T-helper 1 cell treated with Interleukin-12 subunit alpha and Interleukin-12 subunit beta and Interleukin-4 antibody, amounts not matched to agents 30 μg/mL and 1 μg/mL, for 36 hours (primary cell): ENCODE data around the gene IL4R.
"Not testable (repeated sequence)": the region's sequence is repeated elsewhere in the genome, so short reads cannot be mapped to it uniquely, and the experiment has no call there.

Experiments used
- H3K27ac Mint-ChIP-seq: one replicate; pipeline ENCODE4 v1.8.0; 2021; ENCODE audit warnings: mild to moderate bottlenecking, mixed read lengths
- H3K27me3 Mint-ChIP-seq: one replicate; pipeline ENCODE4 v1.8.0; 2021; ENCODE audit warnings: low read depth, mixed read lengths
- H3K36me3 Mint-ChIP-seq: one replicate; pipeline ENCODE4 v1.8.0; 2021; ENCODE audit warnings: low read depth, mixed read lengths
- H3K4me1 Mint-ChIP-seq: one replicate; pipeline ENCODE4 v1.8.0; 2021; ENCODE audit warnings: low read depth, mixed read lengths
- H3K4me3 Mint-ChIP-seq: one replicate; pipeline ENCODE4 v1.8.0; 2021; ENCODE audit warnings: mild to moderate bottlenecking, moderate library complexity, mixed read lengths
- H3K9me3 Mint-ChIP-seq: one replicate; pipeline ENCODE4 v1.8.0; 2021; ENCODE audit warnings: mixed read lengths

IL4R gene

GRCh38 chr16:27325736-27326135 lies 12.0 kb downstream of the IL4R start:
- peak overlapping the region; percentile 65 for H3K4me3 Mint-ChIP-seq
- peaks cover 64% of the 10 kb centered on the region for H3K36me3 Mint-ChIP-seq
- H3K9me3 Mint-ChIP-seq = peaks cover 5% of the 10 kb centered on the region
- no peaks in the 10 kb centered on the region for H3K27me3 Mint-ChIP-seq
- H3K4me1 Mint-ChIP-seq = peaks cover 72% of the 10 kb centered on the region
- peak overlapping the region; percentile 89 for H3K27ac Mint-ChIP-seq

GRCh38 chr16:27326251-27326650 lies 12.5 kb downstream of the IL4R start:
- peaks cover 66% of the 10 kb centered on the region for H3K36me3 Mint-ChIP-seq

GRCh38 chr16:27326738-27327585 lies 13.2 kb downstream of the IL4R start:
- H3K9me3 Mint-ChIP-seq = peaks cover 5% of the 10 kb centered on the region
- H3K27ac Mint-ChIP-seq = peak overlapping the region; percentile 89
- no peaks in the 10 kb centered on the region for H3K27me3 Mint-ChIP-seq
- H3K4me3 Mint-ChIP-seq = peak overlapping the region; percentile 65
- H3K36me3 Mint-ChIP-seq = peaks cover 66% of the 10 kb centered on the region
- H3K4me1 Mint-ChIP-seq = peaks cover 70% of the 10 kb centered on the region

More at GRCh38 chr16:27326251-27326650, 12.5 kb downstream of the IL4R start:
- Mint-ChIP-seq H3K4me1 (peaks cover 74% of the 10 kb centered on the region), H3K4me3 (peak overlapping the region; percentile 65), H3K27ac (peak overlapping the region; percentile 89), H3K9me3 (peaks cover 5% of the 10 kb centered on the region), H3K27me3 (no peaks in the 10 kb centered on the region)

- Mint-ChIP-seq H3K27me3 (no peaks in the 10 kb centered on the region), H3K4me1 (peaks cover 69% of the 10 kb centered on the region), H3K4me3 (peak overlapping the region; percentile 65), H3K36me3 (peaks cover 68% of the 10 kb centered on the region), H3K9me3 (peaks cover 5% of the 10 kb centered on the region), H3K27ac (peak overlapping the region; percentile 89)
These were observed 13.8 kb downstream of the IL4R start for GRCh38 chr16:27327586-27327915.

- Mint-ChIP-seq H3K27me3 (no peaks in the 10 kb centered on the region), H3K27ac (peak overlapping the region; percentile 79), H3K9me3 (peaks cover 5% of the 10 kb centered on the region), H3K4me1 (peaks cover 64% of the 10 kb centered on the region), H3K4me3 (peak overlapping the region; percentile 56), H3K36me3 (peaks cover 72% of the 10 kb centered on the region)
These were observed 15.2 kb downstream of the IL4R start for GRCh38 chr16:27328937-27329336.

GRCh38 chr16:27329376-27330079 lies 15.8 kb downstream of the IL4R start:
- H3K36me3 Mint-ChIP-seq = peaks cover 74% of the 10 kb centered on the region

GRCh38 chr16:27330542-27330941 lies 16.8 kb downstream of the IL4R start:
- Mint-ChIP-seq H3K4me1 (peaks cover 65% of the 10 kb centered on the region), H3K36me3 (peaks cover 76% of the 10 kb centered on the region), H3K4me3 (no peak overlapping the region), H3K27ac (no peak overlapping the region), H3K27me3 (no peaks in the 10 kb centered on the region), H3K9me3 (peaks cover 5% of the 10 kb centered on the region)

More at GRCh38 chr16:27329376-27330079, 15.8 kb downstream of the IL4R start:
- not testable (repeated sequence) for H3K27me3 Mint-ChIP-seq, H3K4me3 Mint-ChIP-seq, H3K9me3 Mint-ChIP-seq
- Mint-ChIP-seq H3K27ac (peak overlapping the region; percentile 79), H3K4me1 (peaks cover 64% of the 10 kb centered on the region)

GRCh38 chr16:27332105-27332504 lies 18.3 kb downstream of the IL4R start:
- no peak overlapping the region for H3K4me3 Mint-ChIP-seq
- no peaks in the 10 kb centered on the region for H3K27me3 Mint-ChIP-seq
- no peak overlapping the region for H3K27ac Mint-ChIP-seq
- H3K9me3 Mint-ChIP-seq = peaks cover 5% of the 10 kb centered on the region
- peaks cover 57% of the 10 kb centered on the region for H3K4me1 Mint-ChIP-seq
- H3K36me3 Mint-ChIP-seq = peaks cover 79% of the 10 kb centered on the region

- H3K9me3 Mint-ChIP-seq = peaks cover 5% of the 10 kb centered on the region
- no peaks in the 10 kb centered on the region for H3K27me3 Mint-ChIP-seq
- no peak overlapping the region for H3K4me3 Mint-ChIP-seq
- peaks cover 51% of the 10 kb centered on the region for H3K4me1 Mint-ChIP-seq
- peaks cover 77% of the 10 kb centered on the region for H3K36me3 Mint-ChIP-seq
- H3K27ac Mint-ChIP-seq = peak overlapping the region; percentile 13
These were observed 19.3 kb downstream of the IL4R start for GRCh38 chr16:27333104-27333503.

GRCh38 chr16:27333549-27333948 lies 19.8 kb downstream of the IL4R start:
- peaks cover 5% of the 10 kb centered on the region for H3K9me3 Mint-ChIP-seq
- H3K27ac Mint-ChIP-seq = no peak overlapping the region
- peaks cover 82% of the 10 kb centered on the region for H3K36me3 Mint-ChIP-seq
- peaks cover 47% of the 10 kb centered on the region for H3K4me1 Mint-ChIP-seq
- H3K27me3 Mint-ChIP-seq = no peaks in the 10 kb centered on the region
- no peak overlapping the region for H3K4me3 Mint-ChIP-seq

- Mint-ChIP-seq H3K4me1 (peaks cover 40% of the 10 kb centered on the region), H3K27ac (peak overlapping the region; percentile 17), H3K9me3 (no peaks in the 10 kb centered on the region)
These were observed 20.5 kb downstream of the IL4R start for GRCh38 chr16:27334192-27334764.

GRCh38 chr16:27334838-27335237 lies 21.1 kb downstream of the IL4R start:
- H3K9me3 Mint-ChIP-seq = no peaks in the 10 kb centered on the region
- H3K4me3 Mint-ChIP-seq = no peak overlapping the region
- H3K4me1 Mint-ChIP-seq = peaks cover 40% of the 10 kb centered on the region
- H3K36me3 Mint-ChIP-seq = peaks cover 80% of the 10 kb centered on the region
- no peaks in the 10 kb centered on the region for H3K27me3 Mint-ChIP-seq
- H3K27ac Mint-ChIP-seq = no peak overlapping the region

More at GRCh38 chr16:27334192-27334764, 20.5 kb downstream of the IL4R start:
- Mint-ChIP-seq H3K4me3 (peak overlapping the region; percentile 15), H3K27me3 (no peaks in the 10 kb centered on the region), H3K36me3 (peaks cover 81% of the 10 kb centered on the region)

GRCh38 chr16:27335349-27336053 lies 21.7 kb downstream of the IL4R start:
- H3K36me3 Mint-ChIP-seq = peaks cover 80% of the 10 kb centered on the region
- no peak overlapping the region for H3K4me3 Mint-ChIP-seq
- peaks cover 38% of the 10 kb centered on the region for H3K4me1 Mint-ChIP-seq
- no peaks in the 10 kb centered on the region for H3K9me3 Mint-ChIP-seq
- no peaks in the 10 kb centered on the region for H3K27me3 Mint-ChIP-seq
- peak overlapping the region; percentile 3 for H3K27ac Mint-ChIP-seq

GRCh38 chr16:27337024-27337423 lies 23.2 kb downstream of the IL4R start:
- Mint-ChIP-seq H3K4me1 (peaks cover 37% of the 10 kb centered on the region), H3K9me3 (no peaks in the 10 kb centered on the region), H3K4me3 (no peak overlapping the region), H3K36me3 (peaks cover 82% of the 10 kb centered on the region), H3K27me3 (no peaks in the 10 kb centered on the region), H3K27ac (no peak overlapping the region)
